Endothelial cell (in vitro differentiated cells): ENCODE measurements around the gene SNX25. TPM values are rescaled to one million over a fixed set of nuclear protein-coding genes. Genes with fewer than 3 reads are reported as not detected.

Experiments used
- DNase-seq: peaks from one replicate; pipeline ENCODE4 v3.0.0; 2021; ENCODE audit warnings: low spot score
- H3K27ac Mint-ChIP-seq: one replicate; pipeline ENCODE4 v1.8.0; 2021; ENCODE audit warnings: mixed read lengths, inconsistent platforms; ENCODE audit not compliant: unreplicated experiment
- H3K27me3 Mint-ChIP-seq: one replicate; pipeline ENCODE4 v1.8.0; 2021; ENCODE audit warnings: mild to moderate bottlenecking, moderate library complexity, mixed read lengths, inconsistent platforms; ENCODE audit not compliant: unreplicated experiment
- H3K36me3 Mint-ChIP-seq: one replicate; pipeline ENCODE4 v1.8.0; 2021; ENCODE audit warnings: mild to moderate bottlenecking, low read depth, mixed read lengths, inconsistent platforms; ENCODE audit not compliant: unreplicated experiment
- H3K4me1 Mint-ChIP-seq: one replicate; pipeline ENCODE4 v1.8.0; 2021; ENCODE audit warnings: mild to moderate bottlenecking, mixed read lengths, inconsistent platforms; ENCODE audit not compliant: unreplicated experiment
- H3K4me3 Mint-ChIP-seq: one replicate; pipeline ENCODE4 v1.8.0; 2021; ENCODE audit warnings: mild to moderate bottlenecking, mixed read lengths, inconsistent platforms; ENCODE audit not compliant: unreplicated experiment
- H3K9me3 Mint-ChIP-seq: one replicate; pipeline ENCODE4 v1.8.0; 2021; ENCODE audit warnings: mixed read lengths, inconsistent platforms; ENCODE audit not compliant: unreplicated experiment
- long read RNA-seq: library from polyadenylated mRNA; unstranded; transcript quantifications from one replicate; pipeline ENCODE4 v2.0.0, GENCODE V29; 2020; ENCODE audit not compliant: unreplicated experiment
- total RNA-seq: library from RNA; stranded (reverse); fragmentation: NEBNext Ultra II Directional; extraction: Animal tissue kit (Norgen Biotek cat#: 25700); gene quantifications from one replicate; pipeline ENCODE4 v1.2.1, GENCODE V29; 2021; ENCODE audit not compliant: unreplicated experiment
- TF ChIP-seq, protein P1 (sequence below): fragments of 200-600 bp; sonication (generic); IDR thresholded peaks from one replicate; pipeline ENCODE4 v1.5.0; 2021; ENCODE audit warnings: antibody characterized with exemption; ENCODE audit not compliant: unreplicated experiment

SNX25 gene
- 19.3 TPM for total RNA-seq
- long read RNA-seq, partial matches to known transcripts: 0 of 1 reads
- long read RNA-seq, other reads (novel, unspliced or antisense): 1 of 1 reads

DNA sequence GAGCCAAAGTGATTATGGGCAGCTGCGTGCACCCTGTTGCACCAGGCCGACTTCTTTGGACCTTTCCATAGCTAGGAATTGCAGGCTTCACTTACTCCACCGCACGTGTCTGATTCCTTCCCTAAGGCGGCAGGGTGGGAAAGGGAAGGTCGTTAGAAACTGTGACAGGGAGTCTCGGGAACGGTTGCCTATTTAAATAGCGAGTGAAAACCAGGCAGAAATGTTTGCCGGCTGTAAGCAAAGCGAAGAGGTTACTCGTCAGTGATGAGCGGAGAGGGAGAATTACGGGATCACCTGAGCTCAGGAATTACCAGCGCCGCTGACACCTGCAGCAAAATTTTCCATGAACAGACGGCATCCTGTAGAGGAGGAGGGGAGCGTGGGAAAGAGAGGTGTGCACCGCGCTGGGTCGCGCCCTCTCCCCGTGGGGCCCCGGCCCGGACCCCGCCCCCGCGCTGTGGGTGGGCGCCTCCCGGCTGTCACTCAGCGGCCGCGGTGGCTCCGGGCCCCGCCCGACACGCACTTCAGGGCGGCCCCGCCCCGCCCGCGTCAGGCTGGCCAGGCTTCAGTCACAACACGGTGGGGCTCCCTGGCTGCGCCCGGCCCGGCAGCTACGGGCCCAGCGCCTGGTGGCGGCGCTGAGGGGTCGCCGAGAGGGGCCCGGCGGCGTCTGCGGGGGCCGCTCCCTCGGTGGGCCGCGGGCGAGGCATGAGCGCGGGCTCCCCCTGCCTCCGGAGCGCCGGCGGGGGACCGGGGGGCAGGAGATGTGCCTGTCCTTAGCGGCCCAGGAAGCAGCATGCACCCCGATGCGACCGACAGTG lies at the start of gene SNX25:
Gene SNX25 (plus strand): TSS at position 568 of the 821 bp plus-strand sequence. CDS start 229 bp downstream, at position 797.
- H3K9me3 Mint-ChIP-seq: peaks cover 8% of the 10 kb centered on the region
- H3K4me3 Mint-ChIP-seq: peak within 1 kb of the TSS; percentile 97
- DNase-seq: peak; percentile 84
- TF ChIP-seq, protein P1, sequence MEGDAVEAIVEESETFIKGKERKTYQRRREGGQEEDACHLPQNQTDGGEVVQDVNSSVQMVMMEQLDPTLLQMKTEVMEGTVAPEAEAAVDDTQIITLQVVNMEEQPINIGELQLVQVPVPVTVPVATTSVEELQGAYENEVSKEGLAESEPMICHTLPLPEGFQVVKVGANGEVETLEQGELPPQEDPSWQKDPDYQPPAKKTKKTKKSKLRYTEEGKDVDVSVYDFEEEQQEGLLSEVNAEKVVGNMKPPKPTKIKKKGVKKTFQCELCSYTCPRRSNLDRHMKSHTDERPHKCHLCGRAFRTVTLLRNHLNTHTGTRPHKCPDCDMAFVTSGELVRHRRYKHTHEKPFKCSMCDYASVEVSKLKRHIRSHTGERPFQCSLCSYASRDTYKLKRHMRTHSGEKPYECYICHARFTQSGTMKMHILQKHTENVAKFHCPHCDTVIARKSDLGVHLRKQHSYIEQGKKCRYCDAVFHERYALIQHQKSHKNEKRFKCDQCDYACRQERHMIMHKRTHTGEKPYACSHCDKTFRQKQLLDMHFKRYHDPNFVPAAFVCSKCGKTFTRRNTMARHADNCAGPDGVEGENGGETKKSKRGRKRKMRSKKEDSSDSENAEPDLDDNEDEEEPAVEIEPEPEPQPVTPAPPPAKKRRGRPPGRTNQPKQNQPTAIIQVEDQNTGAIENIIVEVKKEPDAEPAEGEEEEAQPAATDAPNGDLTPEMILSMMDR: no peak
- H3K36me3 Mint-ChIP-seq: peaks cover 4% of the 10 kb centered on the region
- peaks cover 18% of the 10 kb centered on the region for H3K27me3 Mint-ChIP-seq
- peaks cover 40% of the 10 kb centered on the region for H3K4me1 Mint-ChIP-seq
- peak within 1 kb of the TSS; percentile 80 for H3K27ac Mint-ChIP-seq

DNA sequence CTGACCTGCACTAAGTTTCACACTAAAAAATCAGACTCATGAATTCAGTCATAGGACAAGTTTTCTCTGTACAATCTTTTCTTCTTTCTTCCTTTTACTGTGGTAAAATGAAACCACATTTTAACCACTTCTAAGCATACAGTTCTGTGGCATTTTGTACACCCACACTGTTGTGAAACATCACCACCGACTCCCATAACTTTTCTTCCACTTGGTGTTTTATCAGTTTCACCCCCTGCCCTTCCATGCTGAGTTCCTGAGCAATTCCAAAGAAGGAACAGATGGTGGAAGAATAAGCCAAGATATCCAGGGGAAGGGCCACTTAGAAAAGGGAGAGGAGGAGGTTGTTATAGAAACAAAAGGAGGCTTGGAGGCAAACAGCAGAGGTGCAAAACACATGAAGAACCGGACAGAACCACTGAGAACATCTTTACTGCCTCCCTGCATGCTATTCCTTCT lies 43.8 kb upstream of the SNX25 start:
- H3K27ac Mint-ChIP-seq: peak overlapping the region; percentile 17
- H3K9me3 Mint-ChIP-seq: no peaks in the 10 kb centered on the region
- no peaks in the 10 kb centered on the region for H3K27me3 Mint-ChIP-seq
- peaks cover 3% of the 10 kb centered on the region for H3K4me1 Mint-ChIP-seq
- DNase-seq: no peak
- peaks cover 13% of the 10 kb centered on the region for H3K36me3 Mint-ChIP-seq
- TF ChIP-seq, protein P1: no peak
- no peak overlapping the region for H3K4me3 Mint-ChIP-seq

DNA sequence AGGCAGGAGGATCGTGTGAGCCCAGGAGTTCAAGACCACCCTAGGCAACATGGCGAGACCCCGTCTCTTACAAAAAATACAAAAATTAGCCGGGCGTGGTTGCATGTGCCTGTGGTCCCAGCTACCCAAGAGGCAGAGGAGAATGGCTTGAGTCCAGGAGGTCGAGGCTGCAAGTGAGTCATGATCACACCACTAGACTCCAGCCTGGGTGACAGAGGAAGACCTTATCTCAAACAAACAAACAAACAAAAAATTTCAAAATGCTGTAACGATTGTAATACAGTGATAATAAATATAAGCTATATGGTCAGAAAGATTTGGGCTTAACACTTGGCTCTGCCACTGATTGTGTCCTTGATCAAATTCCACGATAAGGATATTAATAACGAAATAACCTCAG lies 42.2 kb upstream of the SNX25 start:
- Mint-ChIP-seq H3K27me3 (no peaks in the 10 kb centered on the region), H3K27ac (no peak overlapping the region)
- TF ChIP-seq, protein P1: no peak

DNA sequence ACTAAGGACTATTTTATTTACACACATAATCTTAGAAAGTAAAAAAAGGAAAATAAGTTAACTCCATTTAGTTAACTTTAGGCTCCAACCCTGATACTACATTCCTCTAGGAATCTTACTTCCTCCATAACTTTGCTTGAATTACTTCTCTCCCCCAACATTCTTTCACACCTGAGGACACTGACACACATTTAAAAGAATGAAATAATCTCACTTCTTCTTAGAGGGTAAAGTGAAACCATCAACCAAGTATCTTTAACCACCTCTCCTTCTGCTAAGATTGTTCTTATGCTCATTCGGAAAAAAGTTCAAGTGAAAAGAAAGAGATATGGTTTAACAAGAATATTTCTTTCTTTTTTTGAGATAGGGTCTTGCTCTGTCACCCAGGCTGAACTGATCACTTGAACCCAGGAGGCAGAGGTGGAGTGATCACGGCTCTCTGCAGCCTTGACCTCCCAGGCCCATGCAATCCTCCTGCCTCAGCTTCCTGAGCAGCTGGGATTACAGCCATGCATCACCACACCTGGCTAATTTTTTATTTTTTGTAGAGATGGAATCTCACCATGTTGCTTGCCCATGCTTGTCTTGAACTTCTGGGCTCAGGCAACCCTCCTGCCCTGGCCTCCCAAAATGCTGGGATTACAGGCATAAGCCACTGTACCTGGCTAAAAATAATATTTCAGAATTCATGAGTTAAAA lies 37.9 kb upstream of the SNX25 start:
- Mint-ChIP-seq H3K9me3 (no peaks in the 10 kb centered on the region), H3K27ac (no peak overlapping the region), H3K4me3 (no peak overlapping the region), H3K27me3 (no peaks in the 10 kb centered on the region), H3K36me3 (peaks cover 19% of the 10 kb centered on the region), H3K4me1 (no peaks in the 10 kb centered on the region)
- TF ChIP-seq, protein P1: no peak
- no peak for DNase-seq

More for the DNA sequence above, 42.2 kb upstream of the SNX25 start:
- Mint-ChIP-seq H3K36me3 (peaks cover 13% of the 10 kb centered on the region), H3K4me1 (peaks cover 3% of the 10 kb centered on the region), H3K4me3 (no peak overlapping the region), H3K9me3 (no peaks in the 10 kb centered on the region)
- no peak for DNase-seq
